HAP-1 (cell line): ENCODE measurements around the gene AQP9.

Experiments
- DNase-seq, 2 experiments: peaks; one replicate each; pipeline ENCODE4 v3.0.0-alpha.2; 2016 to 2020; ENCODE audit warnings: low spot score in 2 of 2
- H3K27me3 ChIP-seq: fragments of 250-450 bp; sonication (Bioruptor Pico); 2 replicates; pipeline ENCODE4 v1.5.1; 2020; ENCODE audit warnings: low read depth, mild to moderate bottlenecking, moderate library complexity
- H3K36me3 ChIP-seq: fragments of 250-450 bp; sonication (Bioruptor Pico); replicated peaks from 2 replicates; pipeline ENCODE4 v1.5.1; 2020; ENCODE audit warnings: mild to moderate bottlenecking
- H3K4me1 ChIP-seq: fragments of 250-450 bp; sonication (Bioruptor Pico); 2 replicates; pipeline ENCODE4 v1.5.1; 2020; ENCODE audit warnings: mild to moderate bottlenecking
- H3K4me3 ChIP-seq: fragments of 250-450 bp; sonication (Bioruptor Pico); 2 replicates; pipeline ENCODE4 v1.5.1; 2020; ENCODE audit warnings: mild to moderate bottlenecking, moderate library complexity
- H3K9me3 ChIP-seq: fragments of 250-450 bp; sonication (Bioruptor Pico); 2 replicates; pipeline ENCODE4 v1.5.1; 2020; ENCODE audit warnings: mild to moderate bottlenecking, moderate library complexity
- in situ Hi-C: fragments of 300-500 bp; cut with MboI; formaldehyde crosslinking; loops from 3 replicates; pipeline ENCODE4 v1.14.3; 2020; ENCODE audit warnings: low sequenced_read_pairs, inconsistent platforms, mixed read lengths

AQP9 gene

DNA sequence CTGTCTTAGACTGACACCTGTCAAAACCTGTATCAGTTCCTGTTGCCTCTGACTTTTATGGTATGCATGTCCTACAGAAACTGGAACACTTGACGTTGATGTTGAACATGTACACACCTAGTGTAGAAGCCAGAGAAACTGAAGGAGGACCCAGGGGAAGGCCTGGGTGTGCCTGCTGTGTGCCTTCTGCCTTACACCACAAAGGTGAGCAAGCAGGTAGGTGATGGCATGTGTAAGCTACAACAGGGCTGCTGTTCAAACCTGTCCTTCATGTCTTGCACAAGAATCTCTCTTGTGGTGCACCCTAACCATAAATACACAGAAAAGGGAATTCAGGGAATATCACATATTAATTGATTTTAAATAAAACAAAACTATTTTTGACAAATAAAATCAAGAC, 13.6 kb upstream of the AQP9 start:
- H3K27me3 ChIP-seq: no peaks in the 10 kb centered on the region
- H3K4me3 ChIP-seq: no peak overlapping the region
- no peaks in the 10 kb centered on the region for H3K4me1 ChIP-seq
- H3K36me3 ChIP-seq: no peaks in the 10 kb centered on the region
- in situ Hi-C loops: no loop called here
- no peak for DNase-seq
- no peaks in the 10 kb centered on the region; the same call in 1 of the 2 replicates for H3K9me3 ChIP-seq

DNA sequence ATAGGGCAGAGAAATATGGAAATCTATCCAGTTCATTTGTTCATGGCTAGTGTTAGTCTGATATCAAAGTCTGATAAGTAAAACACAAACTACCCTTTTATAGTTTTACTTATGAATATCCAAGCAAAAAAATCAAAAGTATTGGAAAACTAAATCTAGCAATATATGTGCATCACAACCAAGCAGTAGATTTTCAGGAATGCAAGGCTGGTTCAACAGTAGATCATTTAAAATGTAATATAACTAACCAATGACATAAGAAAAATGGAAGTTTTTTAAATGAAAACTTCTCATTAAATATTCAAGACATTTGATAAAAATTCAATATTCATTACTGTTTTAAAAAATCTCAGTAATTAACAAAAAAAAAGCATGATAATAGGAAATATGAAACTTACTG, 12.8 kb upstream of the AQP9 start:
- in situ Hi-C loops: no loop called here
- H3K4me1 ChIP-seq: no peaks in the 10 kb centered on the region
- no peaks in the 10 kb centered on the region for H3K36me3 ChIP-seq
- no peak for DNase-seq
- H3K9me3 ChIP-seq: no peaks in the 10 kb centered on the region; the same call in 1 of the 2 replicates
- no peak overlapping the region for H3K4me3 ChIP-seq
- H3K27me3 ChIP-seq: no peaks in the 10 kb centered on the region

DNA sequence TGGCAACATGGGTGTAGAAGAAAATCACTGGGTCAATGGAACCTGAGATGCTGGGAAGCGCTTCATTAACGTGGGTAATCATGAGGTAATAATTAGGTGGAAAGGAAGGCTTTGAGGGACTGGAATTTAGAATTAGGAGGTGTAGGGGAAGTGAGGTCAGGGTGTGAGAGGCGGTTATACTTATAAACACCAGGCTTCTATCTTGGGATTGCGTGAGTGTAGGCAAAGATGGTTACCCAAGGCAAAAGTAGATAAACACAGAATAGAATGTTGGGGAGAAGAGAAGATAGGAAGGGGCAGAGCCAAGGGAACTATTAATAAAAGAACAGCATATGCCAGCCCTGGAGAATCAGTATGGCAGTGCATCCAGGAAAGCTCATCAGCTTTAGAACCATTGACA, 3.3 kb upstream of the AQP9 start:
- H3K4me1 ChIP-seq: no peaks in the 10 kb centered on the region
- H3K36me3 ChIP-seq: no peaks in the 10 kb centered on the region
- in situ Hi-C loops: no loop called here
- H3K27me3 ChIP-seq: no peaks in the 10 kb centered on the region
- no peak overlapping the region for H3K4me3 ChIP-seq
- no peaks in the 10 kb centered on the region for H3K9me3 ChIP-seq
- no peak for DNase-seq

DNA sequence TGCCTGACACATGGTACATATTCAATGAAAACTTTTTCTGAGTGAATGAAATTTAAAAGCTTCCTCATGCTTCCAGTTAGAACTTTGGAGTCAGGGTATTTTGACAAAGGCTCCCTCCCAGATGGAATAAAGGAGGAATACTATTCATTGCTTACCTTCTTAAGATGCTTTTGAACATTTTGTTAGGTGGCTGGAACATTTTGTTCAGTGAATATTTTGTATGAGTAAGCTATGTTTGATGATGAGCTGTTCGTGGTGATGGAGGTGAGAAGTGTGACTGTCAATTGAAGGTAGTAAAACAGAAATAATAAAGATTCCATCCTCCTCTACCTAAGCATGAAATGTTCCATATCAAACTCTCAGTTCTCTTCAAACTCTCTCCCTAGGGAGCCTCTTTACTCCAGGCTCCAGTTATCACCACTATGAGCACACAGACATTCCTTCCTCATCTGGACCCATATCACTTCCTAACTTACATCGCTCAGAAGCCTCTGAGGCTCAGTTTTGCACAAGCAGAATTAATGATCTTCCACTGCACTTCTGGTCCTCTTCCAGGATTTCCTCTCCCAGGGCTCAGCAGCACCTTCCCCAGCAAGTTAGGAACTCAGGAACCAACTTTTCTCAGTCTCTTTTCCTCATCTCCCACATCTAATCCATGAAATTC, 2.5 kb upstream of the AQP9 start:
- no peaks in the 10 kb centered on the region for H3K9me3 ChIP-seq
- H3K27me3 ChIP-seq: no peaks in the 10 kb centered on the region
- H3K4me3 ChIP-seq: no peak overlapping the region
- in situ Hi-C loops: no loop called here
- H3K4me1 ChIP-seq: no peaks in the 10 kb centered on the region
- DNase-seq: no peak
- H3K36me3 ChIP-seq: no peaks in the 10 kb centered on the region

DNA sequence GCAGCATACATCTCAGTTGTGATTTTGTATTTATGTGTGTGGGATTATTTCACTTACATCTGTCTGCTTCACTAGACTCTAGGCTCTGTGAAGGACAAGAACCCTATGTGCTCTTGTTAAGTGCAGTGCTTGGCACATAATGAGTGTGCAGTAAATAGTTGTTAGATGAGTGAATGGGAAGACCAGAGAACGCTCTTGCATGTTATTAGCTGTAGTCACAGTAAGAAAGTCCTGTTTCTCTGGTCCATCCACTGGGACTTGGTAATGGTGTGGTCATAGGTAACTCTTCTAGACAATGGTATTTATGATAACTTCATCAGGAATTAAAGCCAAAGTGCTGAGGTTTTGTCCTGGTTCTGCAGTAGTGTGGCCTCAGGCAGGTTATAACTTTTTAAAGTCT, 1.4 kb upstream of the AQP9 start:
- Histone ChIP-seq H3K9me3 (no peaks in the 10 kb centered on the region), H3K27me3 (no peaks in the 10 kb centered on the region), H3K36me3 (no peaks in the 10 kb centered on the region), H3K4me1 (no peaks in the 10 kb centered on the region), H3K4me3 (no peak overlapping the region)
- no peak for DNase-seq
- in situ Hi-C loops: no loop called here

DNA sequence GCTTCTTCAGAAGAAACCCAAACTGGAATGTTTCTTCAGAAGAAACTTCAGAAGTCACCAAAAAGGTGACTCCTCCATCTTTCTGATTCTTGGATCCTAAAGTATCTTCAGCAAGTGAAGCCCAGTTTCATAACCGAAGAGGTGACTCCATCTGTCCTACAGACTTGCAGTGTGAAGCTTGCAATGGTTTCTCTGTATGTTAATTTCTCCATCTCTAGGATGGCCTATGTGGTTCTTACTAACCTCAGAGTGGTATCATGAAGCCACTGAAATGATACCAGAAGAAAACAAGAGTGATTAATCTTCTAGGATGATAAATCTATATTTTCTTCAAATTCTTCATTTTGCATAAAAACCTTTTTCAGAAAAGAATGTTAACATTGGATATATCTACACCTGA, 495 bp upstream of the AQP9 start:
- Histone ChIP-seq H3K4me1 (no peaks in the 10 kb centered on the region), H3K36me3 (no peaks in the 10 kb centered on the region), H3K27me3 (no peaks in the 10 kb centered on the region), H3K4me3 (no peak overlapping the region), H3K9me3 (no peaks in the 10 kb centered on the region)
- no peak for DNase-seq
- in situ Hi-C loops: no loop called here

DNA sequence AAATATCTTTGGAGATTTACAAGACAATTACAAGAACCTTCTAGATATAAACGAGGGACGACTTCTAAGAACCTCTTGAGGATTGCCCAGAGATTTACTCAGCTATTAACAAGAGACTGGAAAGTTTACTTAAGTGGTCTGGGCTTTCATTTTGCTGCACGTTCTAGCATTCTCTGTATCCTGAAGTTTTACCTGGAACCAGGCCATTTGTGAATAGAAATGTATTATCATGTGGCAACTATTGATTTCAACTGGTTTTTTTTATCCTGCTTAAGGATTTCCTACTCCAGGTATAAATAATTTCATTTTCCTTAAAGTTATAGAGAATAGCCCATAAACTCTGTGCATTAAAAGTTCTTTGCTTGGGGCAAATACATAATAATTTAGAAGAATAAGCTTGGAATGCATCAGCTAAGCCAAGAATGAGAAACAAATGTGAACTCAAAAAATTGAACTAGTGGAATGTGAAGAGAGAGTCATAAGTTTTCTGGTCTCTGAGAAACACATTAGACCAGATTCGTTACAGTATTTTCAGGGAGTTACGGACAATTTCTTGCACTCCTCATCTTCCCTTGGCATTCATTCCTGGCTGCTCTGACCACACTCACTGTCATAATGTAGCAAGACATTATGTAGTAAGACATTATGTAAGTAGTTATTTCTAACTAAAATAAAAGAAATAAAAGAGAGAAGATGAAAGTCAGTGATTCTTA, 1.3 kb downstream of the AQP9 start:
- Histone ChIP-seq H3K9me3 (no peaks in the 10 kb centered on the region), H3K27me3 (no peaks in the 10 kb centered on the region), H3K4me3 (no peak overlapping the region), H3K4me1 (no peaks in the 10 kb centered on the region), H3K36me3 (no peaks in the 10 kb centered on the region)
- in situ Hi-C loops: no loop called here
- DNase-seq: no peak

DNA sequence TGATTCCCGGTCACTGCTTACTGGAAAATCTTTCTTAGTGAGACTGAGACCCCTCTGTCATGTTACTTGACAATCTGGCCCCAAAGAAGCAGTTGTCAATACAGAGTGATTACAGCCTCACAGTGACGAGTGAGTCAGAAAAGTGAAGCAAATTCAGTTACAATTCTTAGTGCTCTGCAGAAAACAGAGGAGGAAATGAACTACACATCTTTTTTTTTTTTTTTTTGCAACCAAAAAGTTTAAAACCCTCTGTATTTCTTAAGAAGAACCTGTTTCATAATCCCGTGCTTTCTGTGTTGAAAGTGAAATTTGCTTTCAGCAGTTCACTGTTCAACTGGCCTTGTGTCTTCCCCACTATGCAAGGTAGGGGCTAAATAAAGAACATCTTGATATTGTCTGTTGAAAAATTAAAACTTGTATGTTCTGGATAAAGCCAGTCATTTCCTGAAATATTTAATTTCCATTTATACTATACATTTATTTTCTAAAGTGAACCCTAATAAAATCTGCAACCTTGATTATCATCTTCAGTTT, 1.9 kb downstream of the AQP9 start:
- H3K27me3 ChIP-seq: no peaks in the 10 kb centered on the region
- H3K4me1 ChIP-seq: no peaks in the 10 kb centered on the region
- no peaks in the 10 kb centered on the region for H3K9me3 ChIP-seq
- DNase-seq: no peak
- H3K36me3 ChIP-seq: no peaks in the 10 kb centered on the region
- H3K4me3 ChIP-seq: no peak overlapping the region
- in situ Hi-C loops: no loop called here

DNA sequence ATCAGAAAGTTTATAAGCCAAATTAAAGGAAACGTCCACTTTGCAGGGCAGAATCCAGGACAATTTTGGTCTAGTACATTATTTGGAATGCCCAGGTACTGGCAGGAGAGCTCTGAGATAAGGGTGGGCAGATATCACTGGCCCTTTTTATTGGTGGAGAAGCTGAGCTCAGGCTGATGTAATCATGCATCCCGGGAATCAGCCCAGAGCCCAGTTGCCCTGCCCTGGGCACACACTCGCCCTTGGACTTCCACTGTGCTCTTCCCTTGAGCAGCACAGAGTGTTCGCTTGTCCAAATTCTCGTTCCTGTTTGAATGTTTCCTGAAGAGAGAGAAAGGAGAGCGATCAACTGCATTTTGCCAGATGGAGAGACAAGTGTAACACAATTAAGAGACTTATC, 3.7 kb downstream of the AQP9 start:
- no peak for DNase-seq
- no peaks in the 10 kb centered on the region for H3K4me1 ChIP-seq
- in situ Hi-C loops: no loop called here
- H3K27me3 ChIP-seq: 0 out of 2 replicates have a peak, but pooled peaks cover 5% of the 10 kb centered on the region
- no peak overlapping the region for H3K4me3 ChIP-seq
- H3K9me3 ChIP-seq: no peaks in the 10 kb centered on the region
- H3K36me3 ChIP-seq: no peaks in the 10 kb centered on the region

DNA sequence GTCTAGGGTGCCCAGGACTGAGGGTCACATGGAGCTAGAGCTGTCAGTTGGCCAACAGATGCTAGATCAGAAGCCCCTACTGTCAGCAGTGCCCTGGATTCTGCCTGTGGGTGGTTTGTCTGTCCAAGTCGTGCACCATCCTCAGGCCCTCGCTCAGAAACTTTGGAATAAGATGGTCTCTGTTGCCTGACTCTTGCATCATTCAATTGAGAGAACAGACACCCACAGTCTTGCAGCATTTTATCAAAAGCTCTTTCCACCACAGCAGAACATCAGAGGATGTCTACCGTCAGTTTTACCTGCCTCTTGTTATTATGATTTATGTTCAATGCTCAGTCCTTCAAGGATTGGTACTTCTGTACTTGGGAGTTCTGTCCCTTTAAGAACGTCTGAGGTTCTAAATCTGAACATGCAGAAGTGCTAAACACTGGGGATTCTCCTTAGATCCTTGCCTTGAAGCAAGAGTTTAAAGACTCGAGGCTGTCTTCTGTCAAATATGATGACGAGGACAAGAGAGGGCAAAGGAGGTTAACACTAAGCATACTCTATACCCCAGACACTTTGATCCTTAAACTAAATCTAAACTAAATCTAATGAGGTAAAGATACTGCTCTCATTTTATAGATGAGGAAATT, 4.8 kb downstream of the AQP9 start:
- Histone ChIP-seq H3K27me3 (0 out of 2 replicates have a peak, but pooled peaks cover 6% of the 10 kb centered on the region), H3K9me3 (no peaks in the 10 kb centered on the region), H3K4me1 (no peaks in the 10 kb centered on the region), H3K36me3 (no peaks in the 10 kb centered on the region), H3K4me3 (no peak overlapping the region)
- DNase-seq: no peak
- in situ Hi-C loops: no loop called here

DNA sequence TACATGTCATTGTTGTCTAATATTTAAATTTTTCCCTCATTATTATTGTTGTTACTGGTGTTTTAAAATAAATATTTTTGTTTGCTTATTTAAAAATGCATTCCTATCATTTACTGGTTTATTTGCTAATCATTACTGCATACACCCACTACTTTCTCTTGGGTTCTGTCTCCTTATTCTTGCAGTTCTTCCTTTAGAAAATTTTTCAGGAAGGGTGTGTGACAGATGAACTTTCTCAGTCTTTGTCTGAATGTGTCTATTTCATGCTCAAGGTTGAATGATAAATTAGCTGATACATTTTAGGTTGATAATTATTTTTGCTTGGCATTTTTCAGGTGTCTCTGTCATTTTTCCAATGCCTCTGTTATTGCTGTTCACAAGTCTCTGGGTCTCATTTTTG, 7.4 kb downstream of the AQP9 start:
- H3K36me3 ChIP-seq: no peaks in the 10 kb centered on the region
- in situ Hi-C loops: no loop called here
- H3K4me3 ChIP-seq: no peak overlapping the region
- no peaks in the 10 kb centered on the region for H3K4me1 ChIP-seq
- DNase-seq: no peak
- 0 out of 2 replicates have a peak, but pooled peaks cover 6% of the 10 kb centered on the region for H3K27me3 ChIP-seq
- no peaks in the 10 kb centered on the region for H3K9me3 ChIP-seq

DNA sequence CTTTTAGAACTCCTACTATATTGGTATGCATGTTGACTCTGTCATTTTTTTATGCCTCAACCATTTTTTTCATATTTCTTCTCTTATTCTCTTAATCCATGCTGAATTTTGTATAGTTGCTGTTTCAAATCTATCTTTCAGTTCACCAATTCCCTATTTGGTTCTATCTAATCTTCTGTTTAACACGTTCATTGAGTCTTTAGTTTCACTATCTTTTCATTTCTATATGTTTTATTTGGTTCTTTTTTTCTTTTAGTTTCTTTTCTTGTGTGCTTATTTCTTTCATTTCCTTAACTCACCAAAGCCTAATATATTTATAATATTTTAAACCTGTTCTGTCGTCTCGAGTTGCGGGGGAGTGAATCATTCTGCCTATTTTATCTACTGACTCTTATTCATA, 8.0 kb downstream of the AQP9 start:
- Histone ChIP-seq H3K4me3 (no peak overlapping the region), H3K36me3 (no peaks in the 10 kb centered on the region), H3K4me1 (no peaks in the 10 kb centered on the region), H3K9me3 (no peaks in the 10 kb centered on the region), H3K27me3 (0 out of 2 replicates have a peak, but pooled peaks cover 6% of the 10 kb centered on the region)
- in situ Hi-C loops: no loop called here
- no peak for DNase-seq

DNA sequence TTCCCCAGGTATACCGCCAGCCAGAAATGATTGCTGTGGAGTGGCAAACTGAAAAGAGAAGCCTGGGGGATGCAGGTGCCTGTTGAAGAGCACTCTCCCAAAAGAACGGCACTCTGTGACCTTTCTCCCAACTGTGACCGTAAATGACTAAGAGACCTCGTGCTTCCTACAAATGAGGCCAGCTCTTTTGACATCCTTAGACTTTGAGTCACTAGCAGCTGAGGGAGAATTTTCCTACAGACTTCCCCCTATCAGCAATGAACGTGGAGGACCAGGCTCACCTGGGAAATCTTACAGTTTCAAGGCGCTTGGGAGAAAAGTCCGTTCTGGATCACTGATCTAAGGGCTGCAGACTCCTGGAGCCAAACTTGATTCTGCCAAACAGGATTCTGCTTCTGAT, 8.6 kb downstream of the AQP9 start:
- no peaks in the 10 kb centered on the region for H3K9me3 ChIP-seq
- in situ Hi-C loops: no loop called here
- no peak overlapping the region for H3K4me3 ChIP-seq
- 0 out of 2 replicates have a peak, but pooled peaks cover 6% of the 10 kb centered on the region for H3K27me3 ChIP-seq
- no peaks in the 10 kb centered on the region for H3K36me3 ChIP-seq
- no peak for DNase-seq
- H3K4me1 ChIP-seq: no peaks in the 10 kb centered on the region

DNA sequence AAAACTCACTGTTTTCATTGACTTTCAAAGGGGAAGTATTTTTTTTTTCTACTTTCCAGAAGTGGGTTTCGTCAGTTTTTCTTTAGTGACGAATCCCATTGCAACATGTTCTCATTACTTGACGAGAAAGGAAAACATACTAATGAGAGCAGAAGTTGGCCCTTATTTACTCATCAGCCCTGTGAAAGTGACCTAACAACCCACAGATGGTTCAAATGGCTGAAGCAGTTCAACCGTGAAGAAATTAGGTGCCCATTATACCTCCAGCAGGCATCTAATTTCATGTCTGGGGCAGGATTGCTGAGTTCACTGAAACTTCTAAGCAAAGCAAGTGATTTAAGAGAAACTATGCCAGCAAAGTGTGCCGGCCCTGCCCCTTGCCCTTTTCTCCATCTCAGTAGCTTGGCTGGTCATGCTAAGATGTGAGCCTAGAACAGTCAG, 9.0 kb downstream of the AQP9 start:
- DNase-seq: no peak
- Histone ChIP-seq H3K4me1 (no peaks in the 10 kb centered on the region), H3K36me3 (no peaks in the 10 kb centered on the region), H3K9me3 (no peaks in the 10 kb centered on the region), H3K4me3 (no peak overlapping the region), H3K27me3 (0 out of 2 replicates have a peak, but pooled peaks cover 6% of the 10 kb centered on the region)
- in situ Hi-C loops: no loop called here
